COLO668 (cell line): ENCODE results near the gene VSIG2.

Experiments used
- DNase-seq: peaks from one replicate; lab custom pipeline; 2025; ENCODE audit not compliant: unreplicated experiment; lab: John Stamatoyannopoulos, UW

The VSIG2 gene

DNA sequence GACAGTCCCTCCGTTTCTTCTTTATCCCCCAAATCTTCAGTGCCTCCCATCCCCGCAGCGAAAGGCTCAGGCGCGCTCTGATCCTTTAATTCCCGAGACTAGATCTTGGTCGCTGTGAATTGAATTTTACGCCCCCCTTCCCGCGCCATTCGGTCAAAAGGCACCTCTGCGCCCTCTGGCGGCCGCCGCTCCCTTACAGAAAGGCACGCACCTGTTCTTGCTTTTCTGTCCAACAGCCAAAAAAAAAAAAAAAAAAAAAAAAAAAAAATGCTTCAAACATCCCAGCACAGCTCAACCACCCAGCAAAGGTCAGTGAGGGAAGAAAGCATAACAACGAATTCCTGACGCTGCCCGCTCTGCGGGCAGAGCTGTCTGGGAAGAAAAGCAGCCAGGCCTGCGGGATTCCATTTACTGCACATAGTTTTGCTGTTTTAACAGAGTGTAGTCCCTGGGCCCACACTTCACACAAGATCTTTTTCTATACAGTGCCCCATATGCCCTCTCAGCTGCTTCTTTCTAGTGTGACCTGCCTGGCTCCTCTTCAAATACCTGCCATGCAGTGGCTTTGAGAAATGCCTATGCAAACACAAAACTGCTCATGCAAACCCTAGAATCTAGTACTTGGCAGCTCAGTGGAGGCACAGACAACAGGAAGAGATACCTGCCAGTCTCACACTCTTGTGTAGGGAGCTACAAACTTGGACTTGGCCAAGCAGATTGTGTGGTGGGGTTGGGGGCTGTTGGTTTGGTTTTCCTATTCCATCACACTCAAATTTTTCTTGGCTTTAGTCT, 11.3 kb upstream of the VSIG2 start:
- peak; percentile 77 for DNase-seq

DNA sequence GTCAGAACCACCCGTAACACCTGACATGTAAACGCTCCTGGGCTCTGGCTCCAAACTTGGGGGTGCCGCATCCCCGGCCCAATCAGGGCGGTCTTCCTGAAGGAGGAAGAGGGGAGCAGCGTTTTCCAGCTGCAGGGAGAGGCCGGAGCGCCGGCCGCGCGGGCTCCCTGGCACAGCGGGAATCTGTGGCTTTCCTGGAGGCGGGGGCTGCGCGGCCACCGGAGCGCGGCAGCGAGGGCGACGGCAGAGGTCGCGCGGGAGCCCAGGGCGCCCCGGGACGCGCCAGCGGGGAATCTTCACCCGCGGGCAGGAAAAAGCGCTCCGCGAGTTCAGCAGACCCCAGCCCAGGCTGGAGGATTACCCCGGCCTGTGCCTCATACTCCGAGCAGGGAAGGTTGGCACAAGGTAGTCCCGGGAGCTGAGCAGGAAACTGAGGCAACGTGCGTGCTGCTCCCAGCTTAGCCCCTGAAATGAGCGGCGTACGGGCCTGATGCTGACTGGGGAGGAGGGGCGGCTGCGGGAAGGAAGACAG, 10.6 kb upstream of the VSIG2 start:
- DNase-seq, result peak; percentile 44

GRCh38 chr11:124762105-124762623, 10.1 kb upstream of the VSIG2 start, which contains the start of gene ESAM:
TSS of gene ESAM (minus strand) at chr11:124762290. CDS start at chr11:124762154, 136 bp downstream.
- DNase-seq, result peak; percentile 62

DNA sequence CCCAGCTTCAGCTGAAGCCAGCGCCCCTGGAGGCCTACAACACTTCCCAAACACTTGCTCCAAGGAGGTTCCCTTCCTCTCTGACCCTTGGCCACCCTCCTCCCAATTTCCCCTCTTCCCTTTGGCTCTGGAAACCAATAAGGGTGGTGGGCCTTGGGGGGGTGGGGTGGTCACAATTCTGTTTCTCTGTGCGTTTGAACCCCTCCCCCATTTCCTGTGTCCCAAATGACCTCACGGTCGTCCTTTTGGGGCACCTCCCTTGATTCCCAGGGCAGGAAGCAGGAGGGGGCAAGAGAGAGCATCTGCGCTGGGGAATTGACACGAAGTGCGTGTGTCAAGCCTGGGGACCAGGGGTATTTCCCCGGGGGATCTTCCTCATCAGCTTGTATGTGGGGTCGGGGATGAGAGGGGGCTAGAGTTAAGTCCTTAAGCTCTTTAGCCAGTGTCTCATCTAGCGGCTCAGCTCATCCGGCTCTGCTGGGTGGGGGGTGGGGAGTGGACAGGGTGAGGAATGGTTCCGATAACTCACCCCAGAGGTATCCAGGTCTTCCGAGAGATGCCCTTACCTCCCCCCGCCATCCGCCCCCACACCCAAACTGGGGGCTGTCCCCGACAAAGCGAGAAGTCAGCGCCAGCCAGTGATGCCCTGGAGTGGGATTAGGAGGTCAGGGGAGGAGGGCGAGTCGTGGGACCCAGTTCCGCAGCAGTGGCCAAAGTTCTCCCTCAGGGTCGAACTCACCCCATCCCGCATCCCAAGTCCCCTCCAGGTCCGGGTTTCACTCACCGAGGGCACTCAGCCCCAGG, 9.4 kb upstream of the VSIG2 start:
- no peak for DNase-seq

DNA sequence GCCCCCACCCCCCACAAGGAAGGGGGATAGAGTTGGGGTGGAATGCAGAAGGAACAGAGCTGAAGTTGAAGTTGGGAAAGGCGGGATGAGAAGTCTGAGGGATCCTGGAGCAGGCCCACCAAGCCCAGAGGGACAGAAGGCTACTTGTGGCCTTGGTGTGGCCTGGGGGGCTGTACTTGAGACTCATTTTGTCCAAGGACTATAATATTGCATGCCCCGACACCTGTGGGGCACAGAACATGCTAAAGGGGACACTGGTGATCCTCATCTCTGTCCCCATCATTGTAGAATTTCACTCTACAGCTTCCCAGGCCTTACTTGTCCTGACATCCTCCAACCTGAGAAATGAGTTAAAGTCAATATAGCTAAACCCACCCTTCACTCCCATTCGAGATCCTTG, 8.8 kb upstream of the VSIG2 start:
- no peak for DNase-seq

- no peak for DNase-seq
Observed at GRCh38 chr11:124760205-124760652, 8.2 kb upstream of the VSIG2 start.

- DNase-seq, result no peak
Observed at GRCh38 chr11:124759266-124760204, 7.5 kb upstream of the VSIG2 start.

- peak; percentile 89 for DNase-seq
Observed at GRCh38 chr11:124758355-124759265, 6.6 kb upstream of the VSIG2 start.

DNA sequence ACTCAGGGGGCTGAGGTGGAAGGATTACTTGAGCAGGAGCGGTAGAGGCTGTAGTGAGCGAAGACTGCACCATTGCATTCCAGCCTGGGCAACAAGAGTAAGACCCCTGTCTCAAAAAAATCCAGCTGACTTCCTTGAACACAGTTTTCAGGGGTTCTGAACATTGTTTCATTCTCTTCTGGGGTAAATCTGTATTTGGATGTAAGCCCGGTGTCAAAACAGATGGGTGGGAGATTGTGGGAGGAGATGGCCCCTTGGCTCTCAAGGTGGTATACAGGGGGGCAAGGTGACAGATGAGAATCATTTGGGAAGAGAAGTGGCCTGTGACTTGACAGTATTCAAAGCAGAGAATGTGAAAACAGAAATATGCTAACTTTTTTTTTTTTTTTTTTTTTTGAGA, 5.3 kb upstream of the VSIG2 start:
- no peak for DNase-seq

- no peak for DNase-seq
Observed at GRCh38 chr11:124756753-124757227, 4.7 kb upstream of the VSIG2 start.

DNA sequence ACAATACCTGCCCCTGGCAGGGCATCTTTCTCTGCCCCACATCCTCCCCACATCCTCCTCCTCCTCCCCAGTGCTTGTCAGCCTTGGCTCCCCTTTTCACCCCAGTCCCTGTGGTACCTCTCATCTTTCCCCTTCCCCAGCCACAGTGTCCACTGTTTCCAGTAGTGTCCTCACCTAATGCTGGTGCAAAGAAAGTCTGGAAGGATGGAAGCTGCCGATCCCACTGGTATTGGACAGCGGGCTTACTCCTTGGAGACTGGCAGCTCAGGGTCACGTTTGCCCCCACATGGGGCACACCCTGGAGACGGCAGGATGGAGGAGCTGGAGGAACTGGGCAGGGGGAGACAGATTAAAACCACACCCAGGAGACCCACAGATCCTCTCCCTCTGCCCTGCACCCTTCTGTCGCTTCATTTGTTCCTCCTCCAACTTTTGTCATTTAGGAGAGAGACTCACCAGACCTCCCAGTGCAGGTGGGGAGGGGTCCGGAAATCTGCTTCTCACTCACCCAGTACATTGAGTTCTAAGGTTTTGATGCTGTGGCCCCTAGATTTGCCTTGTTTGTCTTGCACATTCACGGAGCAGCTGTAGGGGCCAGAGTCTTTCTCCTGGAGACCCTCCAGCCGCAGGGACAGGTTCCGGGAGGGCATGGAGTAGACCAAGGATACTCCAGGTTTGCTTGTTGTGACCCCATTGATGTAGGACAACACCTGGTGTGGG, 4.1 kb upstream of the VSIG2 start:
- no peak for DNase-seq

DNA sequence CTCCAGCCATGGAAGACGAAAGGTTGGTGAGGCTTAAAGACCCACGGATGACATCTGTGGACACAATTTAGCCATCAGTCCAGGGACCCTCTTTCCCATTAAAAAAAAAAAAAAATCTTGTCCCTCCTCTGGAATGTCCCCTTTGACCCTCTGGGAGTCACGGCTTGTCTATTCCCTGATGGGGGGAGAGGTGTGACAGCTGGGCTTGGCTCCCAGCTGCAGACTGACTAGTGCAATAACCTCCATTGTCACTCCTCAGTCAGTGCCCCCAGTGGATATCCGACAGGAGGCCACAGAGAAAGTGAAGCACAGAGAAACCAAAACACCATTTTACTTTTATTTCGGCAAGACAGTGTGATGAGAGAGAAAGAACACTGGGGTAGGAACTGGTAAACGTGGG, 2.7 kb upstream of the VSIG2 start:
- DNase-seq, result no peak

DNA sequence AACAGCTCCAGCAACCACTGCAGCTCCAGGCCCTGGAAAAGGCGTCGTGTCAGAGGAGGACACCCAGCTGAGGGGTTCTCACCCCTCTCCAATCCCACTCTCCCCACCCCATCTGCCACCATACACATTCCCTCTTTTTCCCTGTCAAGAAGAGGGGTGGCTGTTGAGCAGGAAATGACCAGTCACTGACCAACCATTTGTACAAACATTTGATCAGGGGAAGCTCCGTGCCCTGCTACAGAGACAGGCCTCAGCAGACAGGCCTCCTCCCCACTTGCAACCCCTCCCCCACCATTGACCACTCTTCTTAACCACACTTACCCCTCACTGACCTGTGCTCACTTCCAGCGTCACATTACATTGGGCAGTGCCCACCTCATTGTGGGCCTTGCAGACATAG, 2.3 kb upstream of the VSIG2 start:
- no peak for DNase-seq

DNA sequence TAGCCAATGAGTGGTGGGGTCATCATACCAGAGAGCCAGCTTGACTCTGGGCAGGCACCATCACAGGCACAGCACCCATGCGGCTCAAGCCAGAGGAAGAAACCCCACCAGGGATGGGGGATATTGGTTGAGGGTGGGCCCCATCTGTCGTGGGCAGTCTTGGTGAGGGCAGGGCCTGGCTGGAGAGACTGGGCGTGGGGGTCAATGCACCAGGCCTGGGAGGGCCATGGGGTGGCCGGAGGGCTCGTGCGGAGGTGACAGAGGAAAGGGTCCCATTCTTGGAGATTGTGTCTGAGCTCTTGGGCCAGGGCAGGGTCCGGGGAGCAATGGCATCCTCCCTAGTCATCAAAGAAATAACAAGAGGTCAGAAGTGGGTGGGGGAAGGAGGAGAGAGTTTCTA, 1.6 kb upstream of the VSIG2 start:
- DNase-seq, result no peak

DNA sequence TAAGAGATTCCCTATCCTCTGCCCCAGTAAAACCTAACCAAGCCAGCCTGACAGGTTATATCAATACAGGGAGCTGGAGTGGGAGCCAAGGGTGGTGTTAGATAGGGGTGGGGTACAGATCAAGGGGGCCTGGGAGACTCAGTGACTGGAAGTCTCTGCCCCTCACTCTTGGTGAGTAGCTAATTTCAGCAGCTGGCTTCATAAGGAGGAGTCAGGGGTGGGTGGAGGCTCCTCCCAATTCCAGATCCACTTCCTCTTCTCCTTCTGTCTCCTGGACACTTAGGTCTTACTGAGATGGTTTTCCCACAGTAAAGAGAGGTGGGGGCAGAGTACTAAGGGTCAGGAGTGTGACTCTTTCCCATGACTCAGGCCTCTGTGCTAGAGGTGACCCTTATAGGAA, 1.1 kb upstream of the VSIG2 start:
- DNase-seq, result no peak

- no peak for DNase-seq
Observed at GRCh38 chr11:124752471-124753102, 532 bp upstream of the VSIG2 start.

- DNase-seq, result no peak
Observed at GRCh38 chr11:124751391-124751740, 689 bp downstream of the VSIG2 start.

DNA sequence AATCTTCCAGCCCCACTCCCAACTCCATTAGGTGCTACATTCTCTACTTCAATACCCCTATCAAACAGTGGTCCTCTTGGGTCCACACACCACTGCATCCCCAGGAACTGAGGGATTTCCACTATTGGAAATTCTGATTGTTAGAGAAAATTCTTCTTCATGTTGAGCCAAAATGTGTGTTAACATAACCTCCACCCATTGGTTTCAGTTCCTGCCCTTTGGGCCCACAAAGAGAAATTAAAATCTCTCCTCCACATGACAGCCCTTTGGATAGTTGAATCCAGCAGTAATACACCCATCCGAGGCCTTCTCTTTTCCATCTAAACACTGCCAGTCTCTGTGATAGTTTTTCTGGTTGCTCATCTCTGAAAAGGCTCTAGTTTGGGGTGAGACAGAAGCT, 2.1 kb downstream of the VSIG2 start:
- no peak for DNase-seq
